Astrocyte of the spinal cord (primary cell): ENCODE measurements around the gene PNPLA1.

Experiments
- DNase-seq: peaks from one replicate; pipeline ENCODE4 v3.0.0; 2011; ENCODE audit warnings: low read depth, low spot score
- H3K4me3 ChIP-seq: 2 replicates; pipeline ENCODE4 v1.5.1; 2011; ENCODE audit warnings: low read depth, mild to moderate bottlenecking, low read length, moderate library complexity
- CTCF ChIP-seq: IDR thresholded peaks from 2 replicates; pipeline ENCODE4 v1.5.1; 2012; ENCODE audit warnings: low read depth, mild to moderate bottlenecking, low read length, inconsistent platforms
- in situ Hi-C: cut with HindIII; loops from 2 replicates; pipeline ENCODE4 v1.10.0; 2017; ENCODE audit warnings: low sequenced_read_pairs

The PNPLA1 gene

GRCh38 chr6:36226438-36227047 is 43.3 kb upstream of the PNPLA1 start:
- no peak for DNase-seq
- H3K4me3 ChIP-seq, result no peak overlapping the region
- no peak for TF ChIP-seq CTCF
- in situ Hi-C loops, result no loop called here

GRCh38 chr6:36227379-36228228 is 42.3 kb upstream of the PNPLA1 start:
- TF ChIP-seq CTCF, result no peak
- in situ Hi-C loops, result no loop called here
- no peak overlapping the region for H3K4me3 ChIP-seq
- DNase-seq, result no peak

- H3K4me3 ChIP-seq, result no peak overlapping the region
- no peak for TF ChIP-seq CTCF
- in situ Hi-C loops, result no loop called here
- DNase-seq, result no peak
Measured at GRCh38 chr6:36229223-36229622, 40.6 kb upstream of the PNPLA1 start.

- in situ Hi-C loops, result no loop called here
- no peak for DNase-seq
- no peak for TF ChIP-seq CTCF
Measured at GRCh38 chr6:36230371-36230770, 39.5 kb upstream of the PNPLA1 start.

GRCh38 chr6:36232172-36232571 is 37.7 kb upstream of the PNPLA1 start:
- DNase-seq, result no peak
- no peak for TF ChIP-seq CTCF
- in situ Hi-C loops, result no loop called here
- no peak overlapping the region for H3K4me3 ChIP-seq

More at GRCh38 chr6:36230371-36230770, 39.5 kb upstream of the PNPLA1 start:
- H3K4me3 ChIP-seq, result no peak overlapping the region

GRCh38 chr6:36235309-36235708 is 34.6 kb upstream of the PNPLA1 start:
- in situ Hi-C loops, result no loop called here
- no peak for TF ChIP-seq CTCF
- H3K4me3 ChIP-seq, result no peak overlapping the region
- no peak for DNase-seq
